GM10266 (cell line): ENCODE measurements around the gene SECISBP2L.
"Not testable (repeated sequence)": the region's sequence is repeated elsewhere in the genome, so short reads cannot be mapped to it uniquely, and the experiment has no call there.

Experiments used
- DNase-seq: peaks from one replicate; pipeline ENCODE4 v3.0.0; 2012; ENCODE audit errors: extremely low spot score
- CTCF ChIP-seq: IDR thresholded peaks from 2 replicates; pipeline ENCODE4 v1.5.1; 2012; ENCODE audit warnings: mild to moderate bottlenecking, low read depth; ENCODE audit not compliant: control insufficient read depth, insufficient read depth; ENCODE audit errors: missing control alignments

The SECISBP2L gene

GRCh38 chr15:49084285-49084570 is 38.0 kb upstream of the SECISBP2L start:
- no peak for DNase-seq
- TF ChIP-seq CTCF: no peak

- no peak for DNase-seq
- TF ChIP-seq CTCF: no peak
Measured at GRCh38 chr15:49083401-49084284, 37.4 kb upstream of the SECISBP2L start.

GRCh38 chr15:49082960-49083359 is 36.7 kb upstream of the SECISBP2L start:
- no peak for DNase-seq

DNA sequence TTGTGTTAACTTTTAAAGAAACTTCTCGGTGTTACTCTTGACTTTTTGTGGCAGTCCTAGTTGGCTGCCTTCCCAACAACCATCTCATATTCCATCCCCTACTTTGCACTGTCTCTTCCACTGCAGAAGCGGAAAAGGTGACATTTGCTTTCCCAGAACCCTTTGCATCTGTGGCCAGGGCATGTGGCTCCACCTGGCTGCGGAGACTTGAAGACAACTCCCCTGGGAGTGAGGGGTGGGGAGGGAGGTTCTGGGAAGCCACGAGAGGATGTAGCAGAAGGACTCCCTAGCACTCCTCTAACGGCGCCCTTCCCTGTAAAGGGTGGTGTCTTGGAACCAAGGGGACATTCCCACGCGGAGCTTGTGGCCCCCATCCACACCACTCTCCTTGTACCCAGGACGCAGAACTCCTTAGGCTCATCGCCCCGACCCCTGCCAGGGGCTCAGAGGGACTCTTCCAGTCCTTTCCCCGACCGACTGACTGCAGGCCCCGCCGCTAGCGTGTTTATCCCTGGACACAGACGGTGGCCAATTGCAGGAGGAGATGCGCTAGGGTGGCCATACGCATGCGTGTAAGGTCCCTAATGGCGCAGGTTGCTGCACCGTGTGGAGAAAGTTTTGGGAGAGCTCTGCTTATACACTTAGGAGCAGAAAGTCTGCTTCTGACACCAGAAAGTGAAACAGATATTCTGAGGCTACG is 33.2 kb upstream of the SECISBP2L start:
- TF ChIP-seq CTCF: no peak
- no peak for DNase-seq

More at GRCh38 chr15:49082960-49083359, 36.7 kb upstream of the SECISBP2L start:
- no peak for TF ChIP-seq CTCF

DNA sequence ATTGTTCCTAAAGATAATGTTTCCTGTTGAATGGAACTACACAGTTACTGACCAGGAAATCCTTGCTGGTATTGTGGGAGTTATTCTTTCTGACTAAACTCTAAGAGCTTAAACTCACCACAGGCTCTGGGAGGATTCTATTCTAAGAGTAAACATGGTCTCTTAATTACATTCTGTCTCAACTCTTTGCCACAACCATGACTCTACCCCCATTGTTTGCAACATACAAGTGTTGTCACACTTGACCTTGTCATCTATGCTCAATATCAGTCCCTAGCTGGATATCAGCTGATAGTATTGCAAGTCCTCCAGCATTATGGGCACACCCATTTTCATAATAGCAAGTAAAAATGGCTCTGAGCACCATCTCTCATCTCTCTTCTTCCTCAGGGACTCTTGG is 29.6 kb upstream of the SECISBP2L start:
- no peak for DNase-seq
- no peak for TF ChIP-seq CTCF

DNA sequence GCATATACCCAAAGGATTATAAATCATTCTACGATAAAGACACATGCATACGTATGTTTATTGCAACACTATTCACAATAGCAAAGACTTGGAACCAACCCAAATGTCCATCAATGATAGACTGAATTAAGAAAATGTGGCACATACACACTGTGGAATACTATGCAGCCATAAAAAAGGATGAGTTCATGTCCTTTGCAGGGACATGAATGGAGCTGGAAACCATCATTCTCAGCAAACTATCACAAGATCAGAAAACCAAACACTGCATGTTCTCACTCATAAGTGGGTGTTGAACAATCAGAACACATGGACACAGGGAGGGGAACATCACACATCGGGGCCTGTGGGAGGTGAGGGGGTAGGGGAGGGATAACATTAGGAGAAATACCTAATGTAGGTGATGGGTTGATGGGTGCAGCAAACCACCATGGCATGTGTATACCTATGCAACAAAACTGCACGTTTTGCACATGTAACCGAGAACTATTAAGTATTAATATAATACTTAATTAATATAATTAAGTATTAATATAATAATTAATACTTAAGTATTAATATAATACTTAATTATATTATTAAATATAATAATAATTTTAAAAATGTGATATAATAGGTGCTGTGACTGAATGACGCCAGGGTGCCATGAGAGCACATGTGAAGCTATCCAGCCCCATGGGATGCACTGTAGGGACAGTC is 28.5 kb upstream of the SECISBP2L start:
- not testable (repeated sequence) for DNase-seq

- DNase-seq: no peak
- TF ChIP-seq CTCF: no peak
Measured at GRCh38 chr15:49066372-49066771, 20.1 kb upstream of the SECISBP2L start.
